Ishikawa (cell line): Measurements from ENCODE around the gene IL17RD.

Experiments used
- CREB1 ChIP-seq: IDR thresholded peaks from 2 replicates; pipeline ENCODE4 v1.6.1; 2012; ENCODE audit warnings: low read depth
- EP300 ChIP-seq: IDR thresholded peaks from 2 replicates; pipeline ENCODE4 v1.6.1; 2012; ENCODE audit warnings: borderline replicate concordance
- MAX ChIP-seq: IDR thresholded peaks from 2 replicates; pipeline ENCODE4 v1.6.1; 2012
- NFIC ChIP-seq: IDR thresholded peaks from 2 replicates; pipeline ENCODE4 v1.6.1; 2012
- TAF1 ChIP-seq: IDR thresholded peaks from 2 replicates; pipeline ENCODE4 v1.6.1; 2012; ENCODE audit warnings: low read depth, mild to moderate bottlenecking
- USF1 ChIP-seq: IDR thresholded peaks from 2 replicates; pipeline ENCODE4 v1.6.1; 2012
- YY1 ChIP-seq: IDR thresholded peaks from 2 replicates; pipeline ENCODE4 v1.6.1; 2012; ENCODE audit warnings: low read depth
- ZBTB7A ChIP-seq: IDR thresholded peaks from 2 replicates; pipeline ENCODE4 v1.6.1; 2012; ENCODE audit warnings: low read depth

GRCh38 chr3:57064572-57064971 lies 100.6 kb downstream of the IL17RD start:
- TF ChIP-seq NFIC = no peak
- no peak for TF ChIP-seq TAF1
- no peak for TF ChIP-seq EP300
- TF ChIP-seq ZBTB7A = no peak
- TF ChIP-seq CREB1 = no peak
- no peak for TF ChIP-seq MAX
- no peak for TF ChIP-seq USF1
- no peak for TF ChIP-seq YY1
